IPS-20b (cell line): ENCODE measurements around the gene EPHA1.
A peak's percentile ranks its signal among the peaks of the same experiment; 100 is the strongest.

Source experiments
- H3K27ac ChIP-seq: one replicate; pipeline ENCODE4 v1.5.1; 2013; ENCODE audit warnings: low read length
- H3K27me3 ChIP-seq: 2 replicates; pipeline ENCODE4 v1.6.1; 2013; ENCODE audit warnings: mild to moderate bottlenecking, low read length, inconsistent platforms; ENCODE audit not compliant: insufficient read depth
- H3K36me3 ChIP-seq: 2 replicates; pipeline ENCODE4 v1.6.1; 2013; ENCODE audit warnings: low read depth, mild to moderate bottlenecking, inconsistent platforms, low read length, moderate library complexity; ENCODE audit not compliant: insufficient read depth
- H3K4me1 ChIP-seq: 2 replicates; pipeline ENCODE4 v1.6.1; 2013; ENCODE audit warnings: mild to moderate bottlenecking, control low read depth, inconsistent platforms, low read length, moderate library complexity; ENCODE audit not compliant: insufficient read depth
- H3K4me3 ChIP-seq: 2 replicates; pipeline ENCODE4 v1.5.1; 2013; ENCODE audit warnings: mild to moderate bottlenecking, low read length, inconsistent platforms
- H3K9ac ChIP-seq: 2 replicates; pipeline ENCODE4 v1.6.1; 2013; ENCODE audit warnings: low read depth, mild to moderate bottlenecking, inconsistent platforms, low read length, moderate library complexity
- H3K9me3 ChIP-seq: 2 replicates; pipeline ENCODE4 v1.6.1; 2013; ENCODE audit warnings: mild to moderate bottlenecking, low read depth, low read length, inconsistent platforms; ENCODE audit not compliant: insufficient read depth

Gene EPHA1

GRCh38 chr7:143447466-143447865 lies 38.8 kb upstream of the EPHA1 start:
- Histone ChIP-seq H3K4me1 (peaks cover 8% of the 10 kb centered on the region; the same call in 1 of the 2 replicates), H3K36me3 (no peaks in the 10 kb centered on the region), H3K9ac (no peak overlapping the region), H3K27ac (no peak overlapping the region), H3K27me3 (no peaks in the 10 kb centered on the region), H3K9me3 (no peaks in the 10 kb centered on the region), H3K4me3 (no peak overlapping the region)

GRCh38 chr7:143444785-143445184 lies 36.1 kb upstream of the EPHA1 start:
- Histone ChIP-seq H3K9ac (no peak overlapping the region), H3K36me3 (no peaks in the 10 kb centered on the region), H3K9me3 (no peaks in the 10 kb centered on the region), H3K27me3 (no peaks in the 10 kb centered on the region), H3K27ac (no peak overlapping the region), H3K4me3 (no peak overlapping the region), H3K4me1 (peaks cover 8% of the 10 kb centered on the region; the same call in 1 of the 2 replicates)

GRCh38 chr7:143444063-143444782 lies 35.6 kb upstream of the EPHA1 start:
- Histone ChIP-seq H3K27ac (no peak overlapping the region), H3K4me3 (no peak overlapping the region), H3K9ac (no peak overlapping the region), H3K9me3 (no peaks in the 10 kb centered on the region), H3K36me3 (no peaks in the 10 kb centered on the region), H3K27me3 (no peaks in the 10 kb centered on the region), H3K4me1 (peaks cover 8% of the 10 kb centered on the region; the same call in 1 of the 2 replicates)

GRCh38 chr7:143443153-143443552 lies 34.5 kb upstream of the EPHA1 start, which contains the start of gene TAS2R60:
TAS2R60 (plus strand) TSS chr7:143443453; CDS start chr7:143443453, 0 bp downstream.
- Histone ChIP-seq H3K9me3 (no peaks in the 10 kb centered on the region), H3K9ac (no peak within 1 kb of the TSS), H3K4me3 (no peak within 1 kb of the TSS), H3K27ac (no peak within 1 kb of the TSS), H3K27me3 (no peaks in the 10 kb centered on the region), H3K36me3 (no peaks in the 10 kb centered on the region), H3K4me1 (peaks cover 8% of the 10 kb centered on the region; the same call in 1 of the 2 replicates)

GRCh38 chr7:143439866-143440265 lies 31.2 kb upstream of the EPHA1 start:
- no peaks in the 10 kb centered on the region for H3K27me3 ChIP-seq
- H3K9ac ChIP-seq: no peak overlapping the region
- H3K9me3 ChIP-seq: no peaks in the 10 kb centered on the region
- no peak overlapping the region for H3K4me3 ChIP-seq
- H3K4me1 ChIP-seq: peaks cover 11% of the 10 kb centered on the region
- no peak overlapping the region for H3K27ac ChIP-seq
- H3K36me3 ChIP-seq: no peaks in the 10 kb centered on the region

- Histone ChIP-seq H3K4me3 (no peak overlapping the region), H3K27ac (no peak overlapping the region), H3K36me3 (no peaks in the 10 kb centered on the region), H3K27me3 (no peaks in the 10 kb centered on the region), H3K9ac (no peak overlapping the region), H3K4me1 (peaks cover 11% of the 10 kb centered on the region), H3K9me3 (no peaks in the 10 kb centered on the region)
These were observed 28.9 kb upstream of the EPHA1 start for GRCh38 chr7:143437578-143437977.

- H3K4me1 ChIP-seq: peaks cover 11% of the 10 kb centered on the region
- H3K9me3 ChIP-seq: no peaks in the 10 kb centered on the region
- peak overlapping the region; percentile 33; the same call in 1 of the 2 replicates for H3K9ac ChIP-seq
- no peaks in the 10 kb centered on the region for H3K27me3 ChIP-seq
- H3K4me3 ChIP-seq: peak overlapping the region; percentile 29; the same call in 1 of the 2 replicates
- H3K36me3 ChIP-seq: no peaks in the 10 kb centered on the region
- no peak overlapping the region for H3K27ac ChIP-seq
These were observed 27.8 kb upstream of the EPHA1 start for GRCh38 chr7:143436325-143436946.

GRCh38 chr7:143435266-143435665 lies 26.6 kb upstream of the EPHA1 start:
- H3K4me3 ChIP-seq: no peak overlapping the region
- H3K27ac ChIP-seq: no peak overlapping the region
- no peaks in the 10 kb centered on the region for H3K9me3 ChIP-seq
- H3K27me3 ChIP-seq: no peaks in the 10 kb centered on the region
- peaks cover 11% of the 10 kb centered on the region for H3K4me1 ChIP-seq
- no peaks in the 10 kb centered on the region for H3K36me3 ChIP-seq
- H3K9ac ChIP-seq: no peak overlapping the region

GRCh38 chr7:143434660-143435059 lies 26.0 kb upstream of the EPHA1 start:
- Histone ChIP-seq H3K27me3 (no peaks in the 10 kb centered on the region), H3K36me3 (no peaks in the 10 kb centered on the region), H3K4me3 (no peak overlapping the region), H3K27ac (no peak overlapping the region), H3K9ac (no peak overlapping the region), H3K4me1 (peaks cover 11% of the 10 kb centered on the region), H3K9me3 (no peaks in the 10 kb centered on the region)

GRCh38 chr7:143433759-143434158 lies 25.1 kb upstream of the EPHA1 start:
- H3K9ac ChIP-seq: no peak overlapping the region

GRCh38 chr7:143431109-143431508 lies 22.5 kb upstream of the EPHA1 start:
- Histone ChIP-seq H3K4me3 (no peak overlapping the region), H3K4me1 (no peaks in the 10 kb centered on the region; the same call in 1 of the 2 replicates), H3K9ac (no peak overlapping the region), H3K27me3 (no peaks in the 10 kb centered on the region), H3K27ac (no peak overlapping the region), H3K9me3 (no peaks in the 10 kb centered on the region), H3K36me3 (no peaks in the 10 kb centered on the region)

More at GRCh38 chr7:143433759-143434158, 25.1 kb upstream of the EPHA1 start:
- no peaks in the 10 kb centered on the region for H3K9me3 ChIP-seq
- no peaks in the 10 kb centered on the region for H3K36me3 ChIP-seq
- peaks cover 11% of the 10 kb centered on the region for H3K4me1 ChIP-seq
- H3K4me3 ChIP-seq: no peak overlapping the region
- no peaks in the 10 kb centered on the region for H3K27me3 ChIP-seq
- no peak overlapping the region for H3K27ac ChIP-seq
